Measurements from ENCODE around the gene ABCA13.

ABCA13 gene

DNA sequence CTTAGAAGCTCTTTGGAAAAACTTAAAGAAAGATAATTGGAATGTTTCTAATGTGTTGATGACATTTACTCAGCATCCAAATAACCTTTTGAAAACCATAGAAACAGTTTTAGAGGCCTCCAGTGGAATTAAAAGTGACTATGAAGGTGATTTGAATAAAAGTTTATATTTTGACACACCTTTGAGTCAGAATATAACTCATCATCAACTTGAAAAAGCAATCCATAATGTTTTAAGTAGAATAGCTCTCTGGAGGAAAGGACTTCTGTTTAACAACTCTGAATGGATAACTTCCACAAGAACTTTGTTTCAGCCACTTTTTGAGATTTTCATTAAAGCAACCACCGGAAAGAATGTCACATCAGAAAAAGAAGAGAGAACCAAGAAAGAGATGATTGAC is 108.2 kb downstream of the ABCA13 start:
- DNase-seq = no peak
- in situ Hi-C loops (cut with HindIII; ENCODE audit: low pct_ligation_motif_present, low pct_unique_long_range_greater_than_20kb, low sequenced_read_pairs) = no loop called here

DNA sequence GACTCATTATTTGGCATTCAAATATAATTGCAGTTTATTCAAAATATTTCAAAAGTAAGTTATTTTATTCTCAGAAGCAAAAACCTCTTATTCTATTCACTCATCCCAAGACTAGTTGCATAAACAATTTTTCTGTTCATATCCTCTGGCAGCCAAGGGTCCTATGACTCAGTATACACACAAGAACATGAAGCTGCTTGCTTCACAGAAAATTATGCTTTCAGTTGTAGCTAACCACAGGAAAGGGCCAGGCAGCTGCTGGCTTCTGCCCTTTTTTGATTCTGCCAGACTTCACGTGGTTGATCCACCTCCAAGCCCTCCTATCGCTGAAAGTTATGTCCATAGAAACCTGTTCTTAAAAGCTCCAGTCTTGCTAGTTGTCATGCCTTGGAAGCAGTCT is 108.8 kb downstream of the ABCA13 start:
- in situ Hi-C loops (cut with HindIII; ENCODE audit: low pct_ligation_motif_present, low pct_unique_long_range_greater_than_20kb, low sequenced_read_pairs) = no loop called here
- DNase-seq = no peak

DNA sequence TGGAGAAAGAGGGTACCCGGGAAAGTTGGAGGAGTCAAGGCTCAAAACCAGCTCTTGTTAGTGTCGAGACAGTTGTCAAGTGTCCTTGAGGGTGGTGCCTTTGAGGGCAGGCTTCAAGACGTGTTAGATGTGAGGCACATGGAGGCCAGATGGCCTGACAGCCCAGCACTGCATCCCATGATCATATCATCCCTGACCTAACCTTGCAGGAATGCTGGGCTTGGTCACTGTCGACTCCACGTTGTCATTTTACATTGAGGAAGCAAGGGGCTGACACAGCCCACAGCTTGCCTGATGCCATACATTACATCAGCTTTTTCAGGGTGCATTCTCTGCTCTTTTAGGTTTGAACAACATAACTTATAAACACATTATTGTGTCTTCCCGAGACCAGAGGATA is 114.1 kb downstream of the ABCA13 start:
- DNase-seq = no peak
- in situ Hi-C loops (cut with HindIII; ENCODE audit: low pct_ligation_motif_present, low pct_unique_long_range_greater_than_20kb, low sequenced_read_pairs) = no loop called here

DNA sequence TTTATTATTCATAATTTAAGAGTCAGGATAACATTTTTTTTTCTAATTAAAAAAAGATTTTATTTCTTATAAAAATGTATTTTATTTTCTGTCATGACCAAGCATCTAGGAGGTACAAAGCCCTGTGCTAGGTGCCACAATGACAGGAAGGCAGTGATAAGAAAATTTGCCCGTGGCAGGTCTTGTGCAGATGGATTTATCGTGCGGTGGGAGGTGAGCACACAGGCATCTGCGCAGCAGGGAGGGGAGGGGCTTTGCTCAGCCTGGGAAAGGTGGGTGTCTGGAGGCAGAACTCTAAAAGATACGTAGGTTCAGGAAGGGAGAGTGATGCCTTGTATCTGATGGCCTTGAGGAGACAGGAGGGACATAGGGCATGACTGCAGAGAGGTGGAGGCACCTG is 115.6 kb downstream of the ABCA13 start:
- in situ Hi-C loops (cut with HindIII; ENCODE audit: low pct_ligation_motif_present, low pct_unique_long_range_greater_than_20kb, low sequenced_read_pairs) = no loop called here
- no peak for DNase-seq

GRCh38 chr7:48289656-48290055 is 118.4 kb downstream of the ABCA13 start:
- in situ Hi-C loops (cut with HindIII; ENCODE audit: low pct_ligation_motif_present, low pct_unique_long_range_greater_than_20kb, low sequenced_read_pairs) = no loop called here
- no peak for DNase-seq

DNA sequence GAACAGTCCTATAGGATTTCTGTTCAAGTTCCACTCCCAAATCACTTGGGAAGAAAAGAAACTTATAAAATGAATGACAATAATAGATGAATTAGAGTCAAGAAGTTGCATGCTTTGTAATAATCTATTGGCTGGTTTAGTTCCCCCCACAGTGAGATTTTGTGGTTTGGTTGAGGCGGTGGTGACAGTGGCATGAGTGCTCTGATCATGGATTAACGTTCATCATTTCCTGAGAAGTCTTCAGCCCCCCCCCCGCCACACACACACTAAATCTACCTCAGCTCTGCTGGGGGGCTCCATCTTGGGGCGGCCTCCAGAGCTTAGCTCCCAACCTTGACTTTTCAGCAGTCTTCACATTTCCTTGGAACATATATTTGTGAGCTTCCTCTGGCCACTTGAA is 121.7 kb downstream of the ABCA13 start:
- no peak for DNase-seq
- in situ Hi-C loops (cut with HindIII; ENCODE audit: low pct_ligation_motif_present, low pct_unique_long_range_greater_than_20kb, low sequenced_read_pairs) = no loop called here

DNA sequence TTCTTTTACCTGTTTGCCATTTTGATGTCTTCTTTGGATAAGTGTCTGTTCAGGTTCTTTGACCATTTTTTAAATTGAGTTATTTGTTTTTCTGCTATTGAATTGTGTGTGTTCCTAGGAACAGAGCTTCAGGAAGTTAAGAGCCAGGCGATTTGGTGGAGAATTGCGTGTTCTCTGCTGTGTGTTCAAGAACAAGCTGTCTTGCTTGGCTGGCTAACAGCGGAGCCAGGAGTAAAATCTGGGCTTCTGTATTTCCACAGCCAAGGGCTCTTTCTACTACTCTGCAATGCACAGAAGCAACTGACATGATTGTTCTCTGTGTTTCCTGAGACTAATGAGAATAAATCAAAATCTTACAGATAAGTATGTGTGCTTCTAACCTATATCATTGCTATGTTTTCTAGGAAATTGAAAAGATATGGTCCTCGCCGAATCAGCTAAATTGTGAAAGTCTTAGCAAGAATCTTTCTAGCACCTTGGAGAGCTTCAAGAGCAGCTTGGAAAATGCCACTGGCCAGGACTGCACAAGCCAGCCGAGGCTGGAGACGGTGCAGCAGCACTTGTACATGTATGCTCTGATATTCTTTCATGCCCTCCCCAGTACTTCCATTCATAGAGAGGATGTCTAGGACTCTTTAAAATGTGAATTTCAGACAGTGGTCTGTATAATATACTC is 124.2 kb downstream of the ABCA13 start:
- in situ Hi-C loops (cut with HindIII; ENCODE audit: low pct_ligation_motif_present, low pct_unique_long_range_greater_than_20kb, low sequenced_read_pairs) = no loop called here
- no peak for DNase-seq

GRCh38 chr7:48296966-48297365 is 125.7 kb downstream of the ABCA13 start:
- DNase-seq = no peak
- in situ Hi-C loops (cut with HindIII; ENCODE audit: low pct_ligation_motif_present, low pct_unique_long_range_greater_than_20kb, low sequenced_read_pairs) = no loop called here

DNA sequence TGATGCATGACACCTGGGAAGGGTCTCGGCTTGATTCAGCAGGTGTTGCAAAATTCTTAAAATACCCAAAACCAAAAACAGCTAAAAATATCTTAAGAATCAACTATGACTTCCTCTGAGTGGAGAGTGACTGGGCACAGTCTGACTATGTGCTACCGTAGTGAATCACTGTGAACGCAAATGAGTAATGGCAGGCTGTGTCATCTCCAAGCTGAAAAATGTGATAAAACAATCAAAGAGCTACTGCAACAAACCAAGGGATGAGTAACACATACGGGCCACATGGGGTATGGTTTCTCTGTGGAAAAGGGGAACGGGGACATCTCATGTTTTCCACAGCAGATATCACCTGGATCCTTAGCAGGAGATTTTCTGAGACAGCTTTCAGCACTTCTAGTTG is 127.5 kb downstream of the ABCA13 start:
- DNase-seq = no peak
- in situ Hi-C loops (cut with HindIII; ENCODE audit: low pct_ligation_motif_present, low pct_unique_long_range_greater_than_20kb, low sequenced_read_pairs) = no loop called here

- in situ Hi-C loops (cut with HindIII; ENCODE audit: low pct_ligation_motif_present, low pct_unique_long_range_greater_than_20kb, low sequenced_read_pairs) = no loop called here
- DNase-seq = peak; percentile 59
These were observed 128.4 kb downstream of the ABCA13 start for GRCh38 chr7:48299580-48300169.

GRCh38 chr7:48300301-48300700 is 129.0 kb downstream of the ABCA13 start:
- in situ Hi-C loops (cut with HindIII; ENCODE audit: low pct_ligation_motif_present, low pct_unique_long_range_greater_than_20kb, low sequenced_read_pairs) = no loop called here
- DNase-seq = no peak

GRCh38 chr7:48301201-48301600 is 129.9 kb downstream of the ABCA13 start:
- no peak for DNase-seq
- in situ Hi-C loops (cut with HindIII; ENCODE audit: low pct_ligation_motif_present, low pct_unique_long_range_greater_than_20kb, low sequenced_read_pairs) = no loop called here

DNA sequence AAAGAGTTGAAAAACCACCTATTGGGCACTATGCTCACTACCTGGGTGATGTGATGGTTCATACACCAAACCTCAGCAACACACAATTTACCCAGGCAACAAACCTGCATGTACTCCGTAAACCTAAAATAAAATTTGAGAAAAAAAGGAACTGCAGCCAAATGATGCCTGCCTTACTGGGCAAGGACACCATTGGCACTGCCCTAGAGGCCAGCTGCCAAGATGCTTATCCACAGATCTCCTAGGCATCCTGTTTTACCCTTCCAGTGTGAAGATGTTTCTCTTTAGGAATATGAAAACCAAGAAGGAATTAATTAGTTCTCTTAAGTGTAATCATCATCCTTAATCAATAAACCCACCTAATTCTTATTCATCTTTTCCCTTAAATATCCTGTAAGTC is 133.4 kb downstream of the ABCA13 start:
- in situ Hi-C loops (cut with HindIII; ENCODE audit: low pct_ligation_motif_present, low pct_unique_long_range_greater_than_20kb, low sequenced_read_pairs) = no loop called here
- no peak for DNase-seq

DNA sequence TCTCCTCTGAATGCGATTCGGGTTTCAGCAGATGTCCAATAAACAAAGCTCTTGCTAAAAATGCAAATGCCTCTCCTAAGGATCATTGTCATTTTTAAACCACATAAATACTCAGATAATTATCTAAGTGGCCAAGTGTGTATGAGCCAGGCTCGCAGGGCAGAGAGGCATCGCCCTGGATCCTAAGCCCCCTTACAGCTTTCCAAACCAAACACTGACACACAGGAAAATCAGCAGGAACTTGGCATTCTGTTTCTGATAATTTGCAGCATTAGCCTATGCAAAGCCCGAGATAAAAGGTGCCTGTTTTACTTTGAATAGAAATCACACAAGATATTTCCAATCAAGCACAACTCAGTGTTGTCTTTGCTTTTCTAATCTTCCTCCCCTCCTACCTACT is 134.4 kb downstream of the ABCA13 start:
- no peak for DNase-seq
- in situ Hi-C loops (cut with HindIII; ENCODE audit: low pct_ligation_motif_present, low pct_unique_long_range_greater_than_20kb, low sequenced_read_pairs) = no loop called here

DNA sequence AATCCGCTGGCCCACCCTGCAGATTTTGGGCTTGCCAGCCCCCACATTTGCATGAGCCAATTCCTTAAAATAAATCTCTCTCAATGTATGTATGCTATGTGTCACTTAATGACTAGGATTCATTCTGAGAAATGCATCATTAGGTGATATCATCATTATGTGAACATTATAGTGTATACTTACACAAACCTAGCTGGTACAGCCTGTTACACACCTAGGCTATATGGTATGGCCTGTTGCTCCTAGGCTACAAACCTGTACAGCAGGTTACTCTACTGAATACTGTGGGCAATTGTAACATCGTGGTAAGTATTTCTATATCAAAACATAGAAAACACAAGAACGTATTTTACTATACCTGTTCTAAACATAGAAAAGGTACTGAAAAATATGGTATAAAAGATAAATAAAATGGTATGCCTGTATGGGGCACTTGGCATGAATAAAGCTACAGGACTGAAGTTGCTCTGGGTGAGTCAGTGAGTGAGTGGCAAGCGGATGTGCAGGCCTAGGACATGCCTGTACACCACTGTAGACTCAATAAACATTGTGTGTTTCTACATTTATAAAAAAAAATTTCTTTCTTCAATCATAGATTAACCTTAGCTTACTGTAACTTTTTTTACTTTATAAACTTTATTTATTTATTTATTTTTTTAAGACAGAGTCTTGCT is 135.9 kb downstream of the ABCA13 start:
- in situ Hi-C loops (cut with HindIII; ENCODE audit: low pct_ligation_motif_present, low pct_unique_long_range_greater_than_20kb, low sequenced_read_pairs) = no loop called here
- no peak for DNase-seq

- in situ Hi-C loops (cut with HindIII; ENCODE audit: low pct_ligation_motif_present, low pct_unique_long_range_greater_than_20kb, low sequenced_read_pairs) = no loop called here
- DNase-seq = no peak
These were observed 138.5 kb downstream of the ABCA13 start for GRCh38 chr7:48309720-48310119.

DNA sequence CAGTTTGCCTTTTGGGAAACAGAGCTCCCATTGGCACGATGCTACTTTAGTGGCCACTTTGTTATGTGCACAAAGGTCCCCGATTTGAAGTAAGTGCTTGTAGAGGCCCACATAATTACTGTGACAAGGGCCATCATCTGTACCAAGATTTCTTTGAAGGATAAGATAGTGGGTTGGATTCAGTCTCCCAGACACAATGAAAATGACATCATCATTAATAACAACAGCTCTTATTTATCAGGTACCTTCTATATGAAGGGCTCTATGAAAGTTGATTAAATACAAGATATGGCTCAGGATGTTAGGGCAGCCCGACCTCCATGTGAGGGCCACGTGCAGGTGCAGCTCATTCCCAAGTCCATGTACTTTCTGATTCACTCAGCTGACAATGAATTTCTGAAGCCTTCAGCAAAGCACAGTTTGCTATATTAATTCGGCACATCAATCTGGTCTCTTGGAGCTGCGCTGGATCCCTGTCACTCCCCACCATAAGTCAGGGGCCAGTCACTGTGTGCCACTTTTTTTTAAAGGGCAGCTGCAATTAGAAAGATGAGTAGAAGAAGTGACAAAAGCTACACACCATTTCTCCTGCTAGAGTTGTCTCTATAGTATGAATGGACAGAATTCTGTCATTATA is 140.3 kb downstream of the ABCA13 start:
- DNase-seq = no peak
- in situ Hi-C loops (cut with HindIII; ENCODE audit: low pct_ligation_motif_present, low pct_unique_long_range_greater_than_20kb, low sequenced_read_pairs) = no loop called here

DNA sequence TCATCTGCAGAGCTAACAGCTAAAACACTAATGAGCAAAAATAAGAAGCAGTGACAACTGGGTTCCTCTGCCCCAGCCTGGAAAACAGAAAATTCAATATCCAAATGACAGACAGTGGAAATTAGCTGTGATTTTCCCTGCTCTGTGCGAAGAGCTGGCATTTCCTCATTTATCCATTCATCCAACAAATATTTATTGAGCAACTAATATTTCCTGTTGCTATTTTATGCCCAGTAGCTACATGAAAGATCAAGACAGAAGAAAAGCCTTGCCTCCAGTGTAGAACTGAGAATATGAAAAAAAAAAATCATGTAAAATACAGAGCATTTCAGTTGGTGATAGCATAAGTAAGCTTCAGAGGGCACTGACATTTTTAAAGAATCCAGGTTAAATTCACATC is 140.9 kb downstream of the ABCA13 start:
- DNase-seq = no peak
- in situ Hi-C loops (cut with HindIII; ENCODE audit: low pct_ligation_motif_present, low pct_unique_long_range_greater_than_20kb, low sequenced_read_pairs) = no loop called here

GRCh38 chr7:48316768-48317167 is 145.5 kb downstream of the ABCA13 start:
- DNase-seq = no peak
- in situ Hi-C loops (cut with HindIII; ENCODE audit: low pct_ligation_motif_present, low pct_unique_long_range_greater_than_20kb, low sequenced_read_pairs) = no loop called here

- in situ Hi-C loops (cut with HindIII; ENCODE audit: low pct_ligation_motif_present, low pct_unique_long_range_greater_than_20kb, low sequenced_read_pairs) = no loop called here
- DNase-seq = no peak
These were observed 146.1 kb downstream of the ABCA13 start for GRCh38 chr7:48317360-48317759.
